ENCODE results near the gene TMEFF1.
"Not testable (repeated sequence)": the region's sequence is repeated elsewhere in the genome, so short reads cannot be mapped to it uniquely, and the experiment has no call there.

The TMEFF1 gene

GRCh38 chr9:100472788-100473275, at the start of gene TMEFF1:
Gene TMEFF1, plus strand, starts transcription at chr9:100473149. Its CDS starts 396 bp downstream, at chr9:100473545.
- DNase-seq: peak; percentile 77

- no peak for DNase-seq
These were observed 47.2 kb upstream of the TMEFF1 start for GRCh38 chr9:100425758-100426157.

DNA sequence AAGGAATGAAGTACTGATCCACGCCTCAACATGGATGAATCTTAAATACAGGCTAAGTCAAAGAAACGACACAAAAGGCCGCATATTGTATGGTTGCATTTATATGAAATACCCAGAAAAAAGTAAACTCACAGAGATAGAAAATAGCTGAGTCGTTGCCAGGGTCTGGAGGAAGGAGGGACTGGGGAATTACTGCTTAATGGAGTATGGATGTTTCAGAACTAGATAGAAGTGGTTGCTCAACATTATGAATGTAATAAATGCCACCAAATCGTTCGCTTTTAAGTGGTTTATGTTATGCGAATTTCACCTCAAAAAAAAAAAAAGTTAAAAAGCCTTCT, 46.8 kb upstream of the TMEFF1 start:
- no peak for DNase-seq

DNA sequence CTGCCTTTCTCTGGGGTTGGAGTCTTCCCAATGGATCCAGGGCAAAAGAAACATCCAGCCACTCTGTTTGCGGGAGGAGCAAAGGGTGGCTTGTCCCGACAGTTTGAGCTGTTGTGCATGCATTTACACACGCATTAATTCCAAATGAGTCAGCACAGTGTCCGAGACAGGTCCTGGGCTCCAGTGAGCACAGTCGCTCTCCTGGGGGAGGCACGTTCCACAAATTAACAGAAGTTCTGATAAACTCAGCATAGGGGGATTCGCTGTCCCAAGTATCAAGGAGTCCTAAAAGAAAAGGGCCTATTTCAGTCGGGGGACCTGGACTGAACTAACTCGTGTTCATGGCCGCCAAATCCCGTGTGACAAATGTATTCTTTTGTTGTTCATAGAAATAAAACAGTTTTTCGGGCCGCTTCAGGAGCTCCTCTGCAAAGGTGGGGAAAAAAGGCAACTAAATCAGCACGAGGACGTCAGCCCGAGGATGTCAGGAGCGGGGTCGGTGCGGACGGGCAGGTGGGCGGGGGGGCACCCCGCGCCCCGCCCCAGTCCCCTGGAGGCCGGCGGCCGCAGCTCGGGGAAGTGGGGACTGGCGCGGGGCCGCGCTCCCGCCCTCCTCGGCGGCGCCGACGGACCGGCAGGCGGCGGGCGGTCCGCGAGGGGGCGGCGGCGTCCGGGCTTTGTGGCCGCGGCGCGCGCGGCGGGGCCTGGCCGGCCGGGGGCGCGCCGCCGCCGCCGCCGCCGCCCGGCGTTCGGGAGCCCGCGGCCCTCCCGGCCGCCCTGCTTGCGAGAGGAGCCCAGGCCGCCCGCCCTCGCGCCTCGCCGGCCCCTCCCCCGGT, 46.2 kb upstream of the TMEFF1 start, which contains the start of gene MSANTD3:
TSS of gene MSANTD3 (plus strand) at position 614 of the 836 bp plus-strand sequence. CDS start 14,796 bp downstream, outside the sequence.
- peak; percentile 76 for DNase-seq

DNA sequence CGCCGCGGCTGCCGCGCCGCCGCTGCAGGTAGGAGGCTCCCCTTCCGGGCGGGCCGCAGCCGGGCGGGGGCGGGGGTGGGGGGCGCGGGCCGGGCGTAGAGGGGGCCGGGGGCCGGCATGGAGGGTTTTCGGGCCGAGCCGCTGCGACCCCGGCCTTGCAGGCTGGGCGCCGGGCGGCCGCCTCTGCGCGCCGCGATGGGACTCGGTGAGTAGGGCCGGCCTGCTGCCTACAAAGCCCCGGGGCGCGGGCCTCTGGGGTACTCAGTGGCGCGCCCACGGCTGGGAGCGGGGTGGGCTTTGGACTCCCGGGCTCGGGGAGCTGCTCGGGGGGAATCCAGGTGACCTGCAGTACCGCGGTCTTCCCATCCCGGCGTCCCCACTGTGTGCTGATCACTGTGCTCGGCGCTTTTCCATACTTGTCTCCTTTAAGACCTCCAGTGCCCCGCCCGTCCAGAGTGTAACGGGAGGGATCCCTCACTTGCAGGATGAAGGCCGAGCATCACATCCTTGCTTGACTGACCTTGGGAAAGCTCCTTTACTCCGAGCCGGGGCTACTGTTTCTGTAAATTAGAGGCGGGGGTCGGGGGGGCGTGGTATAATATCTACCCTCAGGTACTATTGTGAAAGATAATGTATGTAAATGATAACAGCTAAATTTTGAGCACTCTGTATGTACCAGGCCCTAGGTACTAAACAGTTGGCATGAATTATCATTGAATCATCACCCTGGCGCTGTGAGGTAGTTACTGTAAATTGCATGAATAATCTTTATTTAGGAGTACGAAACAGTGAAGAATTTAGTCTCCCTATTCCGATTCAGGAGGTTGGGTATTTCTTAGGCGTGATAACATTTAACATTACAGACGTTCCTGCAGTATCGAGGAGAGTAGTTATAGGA, 45.3 kb upstream of the TMEFF1 start:
- peak; percentile 69 for DNase-seq

GRCh38 chr9:100428871-100429654, 43.9 kb upstream of the TMEFF1 start:
- no peak for DNase-seq

DNA sequence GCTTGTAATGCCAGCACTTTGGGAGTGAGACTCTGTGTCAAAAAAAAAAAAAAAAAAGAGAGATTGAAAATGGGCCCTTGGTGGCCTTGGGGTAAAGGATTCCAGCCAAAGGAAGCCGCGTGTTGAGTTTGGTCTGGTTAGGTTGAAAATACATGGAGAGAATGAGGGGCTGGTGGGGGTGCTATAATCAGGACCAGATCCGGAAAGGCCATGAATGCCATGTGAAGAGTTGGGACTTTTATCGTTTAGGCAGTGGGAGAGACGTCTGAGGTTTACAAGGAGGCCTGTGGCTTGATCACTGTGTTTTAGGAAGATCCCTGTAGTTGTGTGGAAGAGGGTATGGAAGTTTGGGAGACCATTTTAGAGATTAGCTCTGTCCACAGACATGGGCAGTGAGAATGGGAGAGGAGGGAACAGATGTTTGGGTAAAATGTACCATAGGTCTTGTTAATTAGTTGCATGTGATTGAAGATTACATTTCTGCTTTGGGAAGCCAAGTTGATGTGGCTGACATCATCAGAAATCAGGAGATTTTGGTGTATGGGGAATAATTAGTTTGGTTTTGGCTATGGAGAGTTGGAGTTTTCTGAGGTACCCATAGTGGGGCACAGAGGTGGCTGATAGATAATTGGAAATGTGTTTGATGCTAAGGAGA, 42.5 kb upstream of the TMEFF1 start:
- no peak for DNase-seq

DNA sequence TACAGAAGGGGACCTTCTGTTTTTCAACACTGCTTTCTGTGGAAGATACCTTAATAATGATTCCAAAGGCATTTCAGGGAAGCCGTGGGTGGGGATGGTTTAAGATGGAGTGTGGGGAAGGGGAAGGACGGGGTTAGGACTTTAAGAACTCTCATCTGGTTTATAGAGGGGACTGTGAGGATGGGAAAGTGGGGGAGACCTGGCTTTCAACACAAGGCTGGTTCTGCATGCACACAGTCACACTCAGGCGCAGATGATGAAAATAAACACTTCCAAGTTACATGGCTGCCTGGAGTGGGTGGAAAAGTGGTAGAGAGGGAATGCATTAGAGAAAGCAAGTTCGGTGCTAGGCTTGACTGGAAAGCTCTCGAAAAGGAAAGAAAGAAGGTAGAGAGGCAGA, 41.1 kb upstream of the TMEFF1 start:
- no peak for DNase-seq

DNA sequence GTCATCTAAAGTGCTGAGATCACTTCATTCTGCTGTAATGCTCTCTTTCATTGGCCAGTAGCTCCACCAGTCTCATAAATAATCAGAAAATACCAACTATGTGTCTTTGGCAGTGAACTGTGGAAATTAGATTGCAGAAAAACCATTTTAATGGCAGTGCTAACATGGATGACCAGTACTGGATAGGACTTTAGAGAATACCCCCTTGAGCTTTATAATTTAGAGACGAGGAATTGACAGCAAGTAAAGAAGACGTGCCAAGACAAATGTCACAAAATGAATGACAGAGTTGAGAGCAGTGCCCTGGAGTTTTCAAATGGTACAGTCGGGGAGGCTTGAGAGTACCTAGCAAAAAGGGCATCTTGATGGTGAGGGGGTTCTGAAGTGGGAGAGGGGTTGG, 40.2 kb upstream of the TMEFF1 start:
- DNase-seq: no peak

DNA sequence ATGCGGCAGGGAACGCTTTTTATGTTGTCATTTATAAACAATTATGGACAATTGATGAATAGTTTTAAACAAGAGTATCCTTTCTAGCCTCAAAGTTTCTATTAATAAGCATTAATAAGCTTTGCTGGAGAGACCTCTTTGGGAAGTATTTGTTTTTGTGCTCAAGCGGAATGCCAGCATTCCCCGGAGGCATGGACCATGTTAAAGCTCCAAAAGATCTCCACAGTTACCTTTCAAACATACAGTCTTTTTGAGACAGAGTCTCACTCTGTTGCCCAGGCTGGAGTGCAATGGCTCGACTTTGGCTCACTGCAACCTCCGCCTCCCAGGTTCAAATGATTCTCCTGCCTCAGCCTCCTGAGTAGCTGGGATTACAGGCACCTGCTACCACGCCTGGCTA, 36.4 kb upstream of the TMEFF1 start:
- DNase-seq: no peak

GRCh38 chr9:100437860-100438805, 34.8 kb upstream of the TMEFF1 start:
- DNase-seq: peak; percentile 81

DNA sequence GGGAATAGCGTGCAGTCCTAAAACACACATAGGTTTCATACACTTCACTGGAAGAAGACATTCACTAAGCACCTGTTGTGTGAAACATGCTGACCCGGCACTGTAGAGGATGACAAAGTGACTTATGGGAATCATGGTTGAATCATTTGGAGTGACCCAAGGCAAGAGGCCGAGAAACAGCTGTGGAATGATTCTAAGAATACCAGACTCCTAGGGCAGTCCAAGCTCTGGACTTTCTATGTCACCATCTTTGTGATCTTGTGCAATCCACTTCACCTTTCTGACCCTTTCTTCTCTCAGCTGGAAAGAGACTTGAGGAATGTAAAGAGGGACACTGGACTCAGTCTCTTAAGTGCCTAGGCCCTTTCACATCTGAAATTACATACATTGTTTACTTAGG, 32.9 kb upstream of the TMEFF1 start:
- DNase-seq: no peak

GRCh38 chr9:100440487-100440886, 32.5 kb upstream of the TMEFF1 start:
- not testable (repeated sequence) for DNase-seq

DNA sequence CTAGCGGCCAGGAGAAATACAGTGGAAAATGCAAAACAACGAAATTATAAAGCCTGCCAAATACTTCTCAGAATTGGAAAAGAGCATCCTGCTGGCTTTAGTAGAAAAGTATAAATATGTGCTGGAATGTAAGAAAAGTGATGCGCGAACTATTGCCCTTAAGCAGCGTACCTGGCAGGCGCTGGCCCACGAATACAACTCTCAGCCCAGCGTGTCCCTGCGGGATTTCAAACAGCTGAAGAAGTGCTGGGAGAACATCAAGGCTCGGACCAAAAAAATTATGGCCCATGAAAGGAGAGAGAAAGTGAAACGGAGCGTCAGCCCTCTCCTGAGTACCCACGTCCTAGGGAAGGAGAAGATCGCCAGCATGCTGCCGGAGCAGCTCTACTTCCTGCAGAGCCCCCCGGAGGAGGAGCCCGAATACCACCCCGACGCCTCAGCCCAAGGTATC, 31.0 kb upstream of the TMEFF1 start:
- no peak for DNase-seq

DNA sequence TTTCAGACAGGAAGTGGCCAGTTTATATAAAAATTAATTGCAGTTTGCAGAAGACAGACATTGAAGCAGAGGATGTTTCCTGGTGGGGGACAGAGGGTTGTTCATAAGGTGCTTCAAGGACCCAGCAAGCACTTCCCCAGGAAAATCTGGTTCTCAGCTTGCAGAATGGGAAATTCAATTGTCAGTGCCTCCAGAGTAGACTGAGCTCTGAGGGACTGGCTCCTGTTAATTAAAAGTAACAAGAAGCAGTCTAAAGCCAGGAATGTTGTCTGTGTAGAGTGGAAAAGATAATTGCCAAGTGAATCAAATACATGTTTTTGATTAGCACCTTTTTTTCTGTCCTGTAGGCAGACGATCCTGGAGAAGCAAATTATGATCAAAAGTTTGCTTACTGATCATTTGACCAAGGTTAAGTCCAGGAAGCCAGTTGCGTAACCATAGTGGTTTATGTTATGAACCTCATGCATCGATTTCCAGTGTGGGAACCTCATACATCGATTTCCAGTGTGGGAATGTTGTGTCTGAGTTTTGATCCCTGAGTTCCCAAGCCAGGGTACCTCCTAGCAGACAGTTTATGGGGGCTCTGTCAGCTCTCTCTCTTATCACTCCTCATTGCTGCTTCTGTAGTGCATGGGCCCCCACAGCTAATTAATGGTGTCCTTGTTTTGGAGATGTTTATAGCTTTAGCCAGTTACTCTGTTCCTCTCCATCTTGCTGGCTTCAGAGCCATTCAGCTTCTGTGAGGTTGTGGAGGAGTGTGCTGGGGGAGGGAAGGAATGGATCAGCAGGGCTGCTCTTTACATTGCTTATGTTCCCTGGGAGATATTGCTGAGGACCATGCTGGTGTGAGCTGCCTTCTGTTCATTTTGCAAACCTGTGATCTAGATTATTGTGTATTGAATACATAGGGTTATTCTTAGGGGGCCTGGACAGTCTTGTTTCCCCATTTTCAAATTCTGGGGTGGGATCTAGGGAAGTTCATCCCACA, 28.9 kb upstream of the TMEFF1 start:
- no peak for DNase-seq

DNA sequence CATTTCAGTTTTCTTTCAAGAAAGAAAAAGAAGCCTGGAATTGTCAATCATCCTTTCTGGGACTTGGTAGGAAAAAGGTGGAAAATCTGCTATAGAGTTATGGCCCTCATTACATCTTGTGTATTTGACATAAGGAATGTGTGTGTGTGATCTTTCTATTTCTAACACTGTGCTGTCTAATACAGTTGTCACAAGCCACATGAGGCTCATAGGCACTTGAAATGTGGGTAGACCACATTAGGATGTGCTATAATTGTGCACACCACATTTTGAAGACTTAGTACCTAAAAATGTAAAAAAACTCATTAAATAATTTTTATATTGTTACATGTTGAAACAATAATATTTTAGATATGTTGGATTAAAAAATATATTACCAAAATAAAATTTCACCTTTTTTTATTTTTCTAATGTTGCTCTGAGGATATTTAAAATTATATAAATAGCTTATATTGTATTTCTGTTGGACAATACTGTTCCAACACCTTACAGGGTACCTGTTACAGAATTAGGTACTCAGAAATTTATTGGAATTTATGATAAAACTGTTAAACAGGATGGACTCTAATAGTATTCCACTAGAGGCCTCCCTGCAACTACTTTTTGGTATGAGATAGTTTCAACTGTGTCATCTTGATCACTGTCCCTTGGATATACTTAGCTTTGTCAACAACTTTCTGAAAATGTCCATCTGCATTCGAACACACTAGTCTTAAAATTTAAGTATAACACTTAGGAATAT, 27.6 kb upstream of the TMEFF1 start:
- DNase-seq: no peak

GRCh38 chr9:100445903-100446549, 26.9 kb upstream of the TMEFF1 start:
- DNase-seq: no peak

DNA sequence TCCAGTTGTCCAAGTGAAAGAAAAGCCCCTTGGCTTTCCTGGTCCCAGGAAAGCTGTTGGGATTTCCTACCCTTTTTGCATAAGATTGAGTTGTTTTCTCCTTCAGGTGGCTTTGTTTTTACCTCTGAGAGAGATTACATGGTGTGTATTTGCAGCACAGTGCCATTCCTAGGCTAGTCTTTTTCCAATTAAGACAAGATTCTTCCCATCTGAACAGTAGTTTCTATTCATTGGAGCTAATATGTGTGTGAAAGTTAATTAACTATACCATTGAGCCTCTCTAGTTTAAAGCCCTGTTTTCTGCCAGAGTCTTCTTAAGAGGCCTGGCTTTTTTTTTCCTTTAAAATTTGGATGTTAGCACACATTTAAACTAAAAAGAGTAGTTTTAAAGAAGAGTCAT, 25.9 kb upstream of the TMEFF1 start:
- DNase-seq: no peak
